Ovary (tissue), 9 donors: ENCODE results near the gene TMEM123. TPM values are rescaled to one million over a fixed set of nuclear protein-coding genes. Genes with fewer than 3 reads are reported as not detected.

Source experiments
- DNase-seq, 5 donors: peaks; one replicate each; pipeline ENCODE4 v3.0.0-alpha.2; 2019 to 2020
- H3K27ac ChIP-seq, 2 donors: fragments of 200-600 bp; one replicate each; pipeline versions ENCODE4 v1.5.1 to v1.8.0; 2019 to 2022
- H3K27me3 ChIP-seq: fragments of 200-600 bp; one replicate; pipeline ENCODE4 v1.8.0; 2022
- H3K36me3 ChIP-seq: fragments of 200-600 bp; sonication (generic); one replicate; pipeline ENCODE4 v1.5.1; 2019
- H3K4me1 ChIP-seq: one replicate; pipeline ENCODE4 v1.8.1; 2013; ENCODE audit warnings: mild to moderate bottlenecking, moderate library complexity; ENCODE audit not compliant: insufficient read depth
- H3K4me3 ChIP-seq: fragments of 200-600 bp; sonication (generic); one replicate; pipeline ENCODE4 v1.5.1; 2017
- H3K9me3 ChIP-seq, 2 donors: fragments of 200-600 bp in 1 of 2; sonication (generic) in 1 of 2; one replicate each; pipeline versions ENCODE4 v1.5.1 to v1.8.1; 2013 to 2019; ENCODE audit warnings: mild to moderate bottlenecking in 1 of 2, moderate library complexity in 1 of 2
- CTCF ChIP-seq, 3 donors: fragments of 450-650 bp in 2 of 3; fragments of 200-600 bp in 1 of 3; IDR thresholded peaks; one replicate each; pipeline versions ENCODE4 v1.5.1 to v1.8.0; 2016 to 2022; ENCODE audit warnings: antibody characterized with exemption in 3 of 3, mild to moderate bottlenecking in 1 of 3
- EP300 ChIP-seq: sonication (generic); formaldehyde crosslinking; IDR thresholded peaks from one replicate; pipeline ENCODE4 v1.6.1; 2017; ENCODE audit warnings: antibody characterized with exemption
- POLR2A ChIP-seq: fragments of 450-650 bp; IDR thresholded peaks from one replicate; pipeline ENCODE4 v1.6.1; 2017; ENCODE audit warnings: antibody characterized with exemption, mild to moderate bottlenecking, moderate library complexity
- WGBS, 3 donors: extraction: QIAGEN DNeasy Blood & Tissue Kit in 1 of 3; methylation state at CpG; one replicate each; pipeline versions ENCODE4 v1.1.5 to v1.1.7; 2013 to 2017; 5-methylcytosine and 5-hydroxymethylcytosine counted together
- intact Hi-C, 4 donors: fragments of 100-400 bp; cut with DNase I; formaldehyde crosslinking; loops; one replicate each; pipeline versions ENCODE4 v1.11.0 to v1.15.1; 2022 to 2023
- polyA plus RNA-seq, 2 donors: library from polyadenylated mRNA; stranded (reverse); fragments of 200-250 nt in 1 of 2; fragments of 350-450 nt in 1 of 2; fragmentation: Illumina TruSeq in 1 of 2; extraction: RNeasy Lipid Tissue Mini Kit (QIAGEN cat#74804) in 1 of 2; gene quantifications; one replicate each; pipeline ENCODE4 v1.2.3, GENCODE V29; 2013 to 2014
- total RNA-seq, 7 donors: library from RNA; depleted of rRNA in 2 of 7; stranded (reverse); fragments of >200 nt in 2 of 7; fragmentation: NEBNext Ultra II Directional in 3 of 7; extraction: Animal tissue kit (Norgen Biotek cat#: 25700) in 3 of 7; gene quantifications; one replicate each; pipeline versions ENCODE4 v1.1.0 to v1.2.4, GENCODE V29; 2016 to 2023
- donor health status: DM: no; HTN: no; CAD: no; lungs with moderate emphysema.
- donor health status: DM: no; HTN: no; CAD: no.
- donor health status: Bipolar disorder and iron deficiency.
- donor health status: DM: yes; HTN: yes; CAD: no.
- donor health status: DM: no; HTN: no; CAD: no.
- donor health status: DM: yes; HTN: yes; CAD: no.

Gene TMEM123
- total and polyA plus RNA-seq, 9 donors = 69.4 to 165 (median 124) TPM

- TF ChIP-seq CTCF (IDR thresholded peaks at IDR 0.05) (no peak), EP300 (no peak), POLR2A (no peak)
- no peak for DNase-seq
- Histone ChIP-seq H3K27ac (no peak overlapping the region), H3K4me1 (peaks cover 11% of the 10 kb centered on the region), H3K4me3 (no peak overlapping the region), H3K36me3 (no peaks in the 10 kb centered on the region), H3K27me3 (no peaks in the 10 kb centered on the region), H3K9me3 (no peaks in the 10 kb centered on the region)
- 40 to 49% (median 42%) methylated on average over 5 of the region's 5 CpGs for WGBS, 3 donors
- intact Hi-C loops = no loop called here
These were observed 42.2 kb downstream of the TMEM123 start for GRCh38 chr11:102410382-102410784.

DNA sequence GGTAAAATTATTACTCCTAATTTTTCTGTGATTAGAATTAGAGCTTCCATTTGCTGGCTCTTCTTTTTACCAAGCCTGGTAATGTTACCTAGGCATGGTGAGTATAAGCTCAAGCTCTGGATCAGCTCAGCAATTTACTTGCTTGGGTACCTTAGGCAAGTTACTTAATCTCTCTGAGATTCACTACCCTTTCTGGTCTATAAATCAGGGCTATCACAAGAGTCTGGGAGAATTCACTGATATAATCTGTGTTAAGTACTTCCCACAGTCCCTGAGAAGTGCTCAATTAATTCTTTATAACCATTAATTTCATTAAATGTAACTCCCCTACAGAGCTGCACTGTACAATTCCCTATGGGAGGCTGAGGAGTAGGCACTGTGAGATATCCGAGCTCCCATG is 44.2 kb downstream of the TMEM123 start:
- H3K36me3 ChIP-seq = no peaks in the 10 kb centered on the region
- no peaks in the 10 kb centered on the region for H3K9me3 ChIP-seq
- H3K27ac ChIP-seq = no peak overlapping the region
- WGBS, 3 donors = 28 to 53% (median 52%) methylated on average over 1 of the region's 1 CpG
- no peaks in the 10 kb centered on the region for H3K27me3 ChIP-seq
- DNase-seq = no peak
- intact Hi-C loops = no loop called here
- peaks cover 11% of the 10 kb centered on the region for H3K4me1 ChIP-seq
- H3K4me3 ChIP-seq = no peak overlapping the region
- TF ChIP-seq POLR2A (no peak), CTCF (IDR thresholded peaks at IDR 0.05) (no peak), EP300 (no peak)

- no peak overlapping the region for H3K4me3 ChIP-seq
- H3K36me3 ChIP-seq = no peaks in the 10 kb centered on the region
- H3K4me1 ChIP-seq = peaks cover 11% of the 10 kb centered on the region
- TF ChIP-seq CTCF (IDR thresholded peaks at IDR 0.05) (no peak), EP300 (no peak), POLR2A (no peak)
- no peaks in the 10 kb centered on the region for H3K9me3 ChIP-seq
- DNase-seq = no peak
- no peaks in the 10 kb centered on the region for H3K27me3 ChIP-seq
- WGBS, 3 donors = 66 to 75% (median 66%) methylated on average over 3 of the region's 3 CpGs
- H3K27ac ChIP-seq = no peak overlapping the region
- intact Hi-C loops = no loop called here
These were observed 44.7 kb downstream of the TMEM123 start for GRCh38 chr11:102407901-102408300.

- no peak for DNase-seq
- 91 to 100% (median 99%) methylated on average over 2 of the region's 2 CpGs for WGBS, 3 donors
- intact Hi-C loops = no loop called here
- Histone ChIP-seq H3K4me3 (no peak overlapping the region), H3K4me1 (peaks cover 11% of the 10 kb centered on the region), H3K27ac (no peak overlapping the region), H3K27me3 (no peaks in the 10 kb centered on the region), H3K9me3 (no peaks in the 10 kb centered on the region), H3K36me3 (no peaks in the 10 kb centered on the region)
- TF ChIP-seq CTCF (IDR thresholded peaks at IDR 0.05) (no peak), EP300 (no peak), POLR2A (no peak)
These were observed 46.5 kb downstream of the TMEM123 start for GRCh38 chr11:102406099-102406498.

GRCh38 chr11:102405501-102405900 is 47.1 kb downstream of the TMEM123 start:
- no peaks in the 10 kb centered on the region for H3K36me3 ChIP-seq
- 88 to 89% (median 88%) methylated on average over 5 of the region's 5 CpGs for WGBS, 3 donors

More at GRCh38 chr11:102405501-102405900, 47.1 kb downstream of the TMEM123 start:
- TF ChIP-seq POLR2A (no peak), CTCF (IDR thresholded peaks at IDR 0.05) (no peak), EP300 (no peak)
- intact Hi-C loops = no loop called here
- no peak overlapping the region for H3K27ac ChIP-seq
- no peak overlapping the region for H3K4me3 ChIP-seq
- no peaks in the 10 kb centered on the region for H3K27me3 ChIP-seq
- no peaks in the 10 kb centered on the region for H3K9me3 ChIP-seq
- H3K4me1 ChIP-seq = peaks cover 9% of the 10 kb centered on the region
- no peak for DNase-seq
